K562 (cell line): ENCODE measurements around the gene HSPB1. TPM values are rescaled to one million over a fixed set of nuclear protein-coding genes. Genes with fewer than 3 reads are reported as not detected.
A peak's percentile ranks its signal among the peaks of the same experiment; 100 is the strongest.
"Not testable (repeated sequence)": the region's sequence is repeated elsewhere in the genome, so short reads cannot be mapped to it uniquely, and the experiment has no call there.

Experiments used
- ATAC-seq: fragments of 200-7000 bp; cut with Tn5 transposase; 3 replicates; pipeline ENCODE4 v1.9.1; 2020; ENCODE audit warnings: moderate library complexity
- BruUV-seq: library from RNA; stranded (reverse); fragments of 400-500 nt; replicated peaks from 2 replicates; lab custom pipeline; 2021; lab: Mats Ljungman, UMichigan
- CTCF ChIA-PET: fragments of 300-600 bp; formaldehyde crosslinking; extraction: SDS; loops from one replicate; lab custom pipeline; 2021; ENCODE audit warnings: low intra/inter-chr PET ratio; lab: Yijun Ruan, JAX
- POLR2A ChIA-PET: fragments of 300-600, 350-650 bp; sonication (Branson Sonifier 250); formaldehyde crosslinking; extraction: SDS; loops from one replicate; lab custom pipeline; 2021; ENCODE audit warnings: antibody characterized with exemption, inconsistent platforms; lab: Yijun Ruan, JAX
- DNase-seq, 4 experiments: peaks; one replicate each; pipeline versions ENCODE4 v3.0.0 to v3.0.0-alpha.2; 2011 to 2018; ENCODE audit warnings: low spot score in 3 of 4, mixed read lengths in 3 of 4; ENCODE audit errors: extremely low read depth in 1 of 4
- FAIRE-seq: peaks from 2 replicates; lab custom pipeline; 2011; peaks lifted over from hg19 to GRCh38; lab: Jason Lieb, UNC
- H2AFZ ChIP-seq: 2 replicates; pipeline ENCODE4 v1.6.0; 2011; ENCODE audit warnings: low read depth, low read length, control low read depth, inconsistent platforms
- H3K27ac ChIP-seq: fragments of 200-600 bp; 3 replicates; pipeline ENCODE4 v1.8.0; 2011; ENCODE audit warnings: low read depth, mild to moderate bottlenecking, control low read depth, inconsistent platforms, low read length, moderate library complexity, mixed read lengths; ENCODE audit errors: extremely low read depth
- H3K27me3 ChIP-seq, 2 experiments: fragments of 300-600 bp in 1 of 2; 2 replicates in 1 of 2; 3 replicates in 1 of 2; pipeline versions ENCODE4 v1.6.0 to v1.8.0; 2011; ENCODE audit warnings: inconsistent platforms in 2 of 2, low read length in 2 of 2, mild to moderate bottlenecking in 1 of 2, mixed read lengths in 1 of 2, moderate library complexity in 1 of 2; ENCODE audit not compliant: control insufficient read depth in 2 of 2, insufficient read depth in 2 of 2
- H3K36me3 ChIP-seq: fragments of 300-600 bp; 3 replicates; pipeline ENCODE4 v1.8.0; 2011; ENCODE audit warnings: mild to moderate bottlenecking, low read length, inconsistent platforms; ENCODE audit not compliant: control insufficient read depth, insufficient read depth
- H3K4me1 ChIP-seq, 2 experiments: fragments of 200-600 bp in 1 of 2; replicated peaks in 1 of 2; 2 replicates in 1 of 2; 3 replicates in 1 of 2; pipeline versions ENCODE4 v1.5.1 to v1.8.0; 2011; ENCODE audit warnings: inconsistent platforms in 2 of 2, low read length in 2 of 2, mild to moderate bottlenecking in 1 of 2, mixed read lengths in 1 of 2, moderate library complexity in 1 of 2; ENCODE audit not compliant: control insufficient read depth in 2 of 2, insufficient read depth in 2 of 2
- H3K4me2 ChIP-seq: 2 replicates; pipeline ENCODE4 v1.6.1; 2011; ENCODE audit warnings: low read length, control low read depth, inconsistent platforms, mixed read lengths; ENCODE audit not compliant: insufficient read depth
- H3K4me3 ChIP-seq: fragments of 200-600 bp; sonication (generic), shearing (Covaris generic); 2 replicates; pipeline ENCODE4 v1.5.1; 2016; ENCODE audit warnings: control low read depth, inconsistent platforms
- H3K79me2 ChIP-seq: fragments of 200-600 bp; 3 replicates; pipeline ENCODE4 v1.8.0; 2011; ENCODE audit warnings: low read length, inconsistent platforms; ENCODE audit not compliant: control insufficient read depth, insufficient read depth
- H3K9ac ChIP-seq, 2 experiments: 2 replicates each; pipeline versions ENCODE4 v1.6.0 to v1.6.1; 2011; ENCODE audit warnings: low read depth in 2 of 2, low read length in 2 of 2, control low read depth in 1 of 2, inconsistent platforms in 1 of 2, mild to moderate bottlenecking in 1 of 2, mixed read lengths in 1 of 2; ENCODE audit not compliant: insufficient read depth in 1 of 2
- H3K9me1 ChIP-seq: one replicate; pipeline ENCODE4 v1.6.0; 2011; ENCODE audit warnings: inconsistent platforms, mild to moderate bottlenecking, low read length, moderate library complexity; ENCODE audit not compliant: control insufficient read depth, insufficient read depth
- H3K9me3 ChIP-seq: replicated peaks from 2 replicates; pipeline ENCODE4 v1.5.1; 2011; ENCODE audit warnings: low read depth, low read length, inconsistent platforms; ENCODE audit not compliant: control insufficient read depth, insufficient read depth
- H4K20me1 ChIP-seq: replicated peaks from 2 replicates; pipeline ENCODE4 v1.6.1; 2011; ENCODE audit warnings: low read length, inconsistent platforms, mixed read lengths; ENCODE audit not compliant: control insufficient read depth, insufficient read depth
- NFYB ChIP-seq: IDR thresholded peaks from 2 replicates; pipeline ENCODE4 v1.6.1; 2011; ENCODE audit warnings: mild to moderate bottlenecking, moderate library complexity; ENCODE audit not compliant: insufficient read length; ENCODE audit errors: extremely low read depth
- WGBS: fragments of 100-300 bp; shearing (Covaris generic); methylation state at CpG from one replicate; pipeline ENCODE4 v1.1.6; 2016; ENCODE audit warnings: low coverage, mixed read lengths; ENCODE audit not compliant: insufficient coverage; ENCODE audit errors: missing lambda C conversion rate; 5-methylcytosine and 5-hydroxymethylcytosine counted together
- in situ Hi-C: fragments of 300-500 bp; cut with MboI; formaldehyde crosslinking; loops from 4 replicates; pipeline ENCODE4 v1.15.0; 2018; ENCODE audit warnings: inconsistent platforms, mixed read lengths
- intact Hi-C: fragments of 100-400 bp; cut with micrococcal nuclease; formaldehyde crosslinking; loops from 2 replicates; pipeline ENCODE4 v1.14.2; 2022
- polyA plus RNA-seq, 8 experiments: library from polyadenylated mRNA; depleted of rRNA in 4 of 8; stranded (reverse) in 5 of 8; unstranded in 3 of 8; fragments of >200 nt; fragmentation: Nextera tagmentation in 2 of 8; fragmentation: Illumina TruSeq in 1 of 8; extraction: Ambion mirVana in 2 of 8; extraction: Trizol in 1 of 8; gene quantifications; 2 replicates each; pipeline versions ENCODE4 v1.2.1 to v1.2.3, GENCODE V29; 2011 to 2014; ENCODE audit warnings: inconsistent platforms in 1 of 8, missing spikeins in 1 of 8
- total RNA-seq, 7 experiments: library from RNA; depleted of rRNA in 6 of 7; stranded (reverse); fragments of >200 nt in 6 of 7; fragmentation: Illumina TruSeq in 2 of 7; extraction: Trizol in 2 of 7; gene quantifications; 2 replicates each; pipeline versions ENCODE4 v1.2.1 to v1.2.3, GENCODE V29; 2011 to 2021; ENCODE audit warnings: low replicate concordance in 1 of 7

The HSPB1 gene
- total and polyA plus RNA-seq, 9 of the 15 experiments (the other 6 are each of a cell fraction or from before 2014, with no cell fraction given): 27.1 to 522 (median 138) TPM

DNA sequence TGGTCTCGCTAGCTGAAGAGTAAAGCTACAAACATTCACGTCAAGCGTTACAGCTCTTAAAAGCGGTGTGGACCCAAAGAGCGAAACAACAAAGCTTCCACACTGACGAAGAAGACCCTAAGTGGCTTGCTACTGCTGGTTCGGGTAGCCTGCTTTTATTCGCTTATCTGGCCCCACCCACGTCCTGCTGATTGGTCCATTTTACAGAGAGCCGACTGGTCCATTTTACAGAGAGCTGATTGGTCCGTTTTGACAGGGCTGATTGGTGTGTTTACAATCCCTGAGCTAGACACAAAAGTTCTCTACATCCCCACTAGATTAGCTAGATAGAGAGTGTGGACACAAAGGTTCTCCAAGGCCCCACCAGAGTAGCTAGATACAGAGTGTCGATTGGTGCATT is 6.4 kb downstream of the HSPB1 start:
- CTCF ChIA-PET, H3K9me1 ChIP-seq, ATAC-seq, H3K9me3 ChIP-seq, H3K27ac ChIP-seq, H3K27me3 ChIP-seq, BruUV-seq, H3K4me2 ChIP-seq, intact Hi-C loops, H3K9ac ChIP-seq, H3K4me3 ChIP-seq, FAIRE-seq, H4K20me1 ChIP-seq, in situ Hi-C loops, DNase-seq: not testable (repeated sequence)
- Histone ChIP-seq H3K36me3 (peaks cover 12% of the 10 kb centered on the region), H3K4me1 (peaks cover 17 to 45% of the 10 kb centered on the region in 2 experiments), H3K79me2 (peaks cover 11% of the 10 kb centered on the region), H2AFZ (peak overlapping the region; percentile 54; the same call in 1 of the 2 replicates)
- 60% methylated on average over 12 of the region's 12 CpGs for WGBS
- POLR2A ChIA-PET: interaction anchor here (0.7 to 1.1 kb wide), 3 partner anchors 17 to 236 kb away, joined by 3 read pairs; no protein-coding TSS in a partner anchor
- TF ChIP-seq NFYB: peak; percentile 81

GRCh38 chr7:76309341-76310101 is 7.0 kb downstream of the HSPB1 start:
- not testable (repeated sequence) for FAIRE-seq

More at GRCh38 chr7:76309341-76310101, 7.0 kb downstream of the HSPB1 start:
- H3K9me1 ChIP-seq, H3K27ac ChIP-seq, H3K27me3 ChIP-seq, H3K79me2 ChIP-seq, H3K9ac ChIP-seq, ATAC-seq, CTCF ChIA-PET, H4K20me1 ChIP-seq, DNase-seq, H3K4me3 ChIP-seq, H3K36me3 ChIP-seq, H3K9me3 ChIP-seq, H3K4me2 ChIP-seq, H2AFZ ChIP-seq, BruUV-seq: not testable (repeated sequence)
- WGBS: 84% methylated on average over 36 of the region's 50 CpGs
- peaks cover 14 to 42% of the 10 kb centered on the region in 2 experiments; a peak in 4 of 5 replicates for H3K4me1 ChIP-seq
- in situ Hi-C loops (loop anchor here (5.0 kb wide), 1 partner anchor 132 kb away; no protein-coding TSS in a partner anchor), intact Hi-C loops (loop anchor here (5.0 kb wide), 2 partner anchors 32 to 442 kb away; no protein-coding TSS in a partner anchor)
- POLR2A ChIA-PET: interaction anchor here (0.7 to 1.1 kb wide), 3 partner anchors 18 to 237 kb away, joined by 3 read pairs; no protein-coding TSS in a partner anchor
